Coronary artery (tissue), 2 donors: Measurements from ENCODE around the gene MBTPS2.

Experiments
- DNase-seq: peaks from one replicate; pipeline ENCODE4 v3.0.0-alpha.2; 2017; ENCODE audit warnings: low spot score
- H3K27ac ChIP-seq, 2 donors: fragments of 200-600 bp; sonication (generic); one replicate each; pipeline ENCODE4 v1.5.1; 2016 to 2019
- H3K4me3 ChIP-seq: fragments of 200-600 bp; sonication (generic); 2 replicates; pipeline ENCODE4 v1.5.1; 2016; ENCODE audit warnings: mild to moderate bottlenecking, moderate library complexity
- CTCF ChIP-seq: fragments of 200-600 bp; sonication (generic); IDR thresholded peaks from one replicate; pipeline ENCODE4 v1.5.1; 2019; ENCODE audit warnings: antibody characterized with exemption

Gene MBTPS2

DNA sequence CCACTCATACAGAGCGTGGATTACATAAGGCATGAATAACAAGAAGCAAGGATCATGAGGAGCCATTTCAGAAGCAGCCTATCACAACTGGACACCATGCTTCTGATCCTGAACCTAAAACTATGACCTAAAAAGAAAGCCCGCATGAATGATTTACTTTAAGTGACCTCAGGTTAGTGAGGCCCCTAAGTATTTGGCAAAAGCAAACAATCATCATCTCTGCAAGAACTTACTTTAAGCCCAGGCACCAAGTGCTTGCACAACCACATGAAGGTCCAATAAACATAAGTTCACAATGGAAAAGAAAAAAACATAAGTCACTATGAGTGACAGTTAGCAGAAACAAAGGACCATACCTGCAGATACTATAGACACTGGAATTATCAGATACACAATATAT lies 7.9 kb upstream of the MBTPS2 start:
- DNase-seq, result no peak
- TF ChIP-seq CTCF, result no peak
- no peak overlapping the region for H3K4me3 ChIP-seq
- no peak overlapping the region for H3K27ac ChIP-seq

- no peak for DNase-seq
- TF ChIP-seq CTCF, result no peak
- no peak overlapping the region for H3K27ac ChIP-seq
- no peak overlapping the region for H3K4me3 ChIP-seq
Measured at GRCh38 chrX:21837056-21837455, 2.4 kb upstream of the MBTPS2 start.

GRCh38 chrX:21838937-21839333 lies 482 bp upstream of the MBTPS2 start:
- Histone ChIP-seq H3K27ac (peak overlapping the region; percentile 77 to 87), H3K4me3 (peak overlapping the region; percentile 83)
- no peak for DNase-seq
- TF ChIP-seq CTCF, result no peak

DNA sequence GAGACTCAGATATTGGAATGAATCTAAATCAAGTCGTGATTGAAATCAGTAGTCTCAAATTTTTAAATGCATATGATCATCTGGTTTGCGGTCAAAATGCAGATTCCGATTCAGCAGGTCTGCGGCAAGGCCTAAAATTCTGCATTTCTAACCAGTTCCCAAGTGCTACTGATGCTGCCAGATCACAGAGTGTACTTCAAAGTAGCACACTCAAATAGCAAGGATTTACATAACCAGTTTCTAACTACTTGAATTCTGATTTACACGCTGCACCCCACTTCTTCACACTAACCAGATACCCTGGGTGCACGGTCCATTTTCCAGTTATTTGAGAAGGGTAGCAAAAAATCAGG lies 752 bp downstream of the MBTPS2 start:
- peak overlapping the region; percentile 83 for H3K4me3 ChIP-seq
- no peak for DNase-seq

GRCh38 chrX:21843179-21843578 lies 3.8 kb downstream of the MBTPS2 start:
- no peak for DNase-seq
- Histone ChIP-seq H3K27ac (no peak overlapping the region), H3K4me3 (no peak overlapping the region)
- no peak for TF ChIP-seq CTCF

More for the DNA sequence above, 752 bp downstream of the MBTPS2 start:
- peak overlapping the region; percentile 77 to 87 for H3K27ac ChIP-seq
- no peak for TF ChIP-seq CTCF

DNA sequence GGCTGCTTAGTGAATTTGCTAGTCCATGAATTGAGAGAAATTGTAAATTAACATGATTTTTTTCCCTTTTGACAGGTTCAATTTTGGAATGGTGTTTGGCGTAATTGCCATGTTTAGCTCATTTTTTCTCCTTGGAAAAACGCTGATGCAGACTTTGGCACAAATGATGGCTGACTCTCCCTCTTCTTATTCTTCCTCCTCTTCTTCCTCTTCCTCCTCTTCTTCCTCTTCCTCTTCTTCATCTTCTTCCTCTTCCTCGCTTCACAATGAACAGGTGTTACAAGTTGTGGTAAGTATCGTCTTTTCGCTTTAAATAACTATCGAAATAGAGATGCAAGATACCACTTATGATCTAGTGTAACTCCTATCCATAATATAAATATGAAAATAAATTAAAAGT lies 5.7 kb downstream of the MBTPS2 start:
- DNase-seq, result no peak
- Histone ChIP-seq H3K27ac (no peak overlapping the region), H3K4me3 (no peak overlapping the region)
- TF ChIP-seq CTCF, result no peak

- Histone ChIP-seq H3K27ac (no peak overlapping the region), H3K4me3 (no peak overlapping the region)
- no peak for DNase-seq
- no peak for TF ChIP-seq CTCF
Measured at GRCh38 chrX:21847342-21847741, 7.9 kb downstream of the MBTPS2 start.
